ENCODE measurements around the gene C22orf15.

DNA sequence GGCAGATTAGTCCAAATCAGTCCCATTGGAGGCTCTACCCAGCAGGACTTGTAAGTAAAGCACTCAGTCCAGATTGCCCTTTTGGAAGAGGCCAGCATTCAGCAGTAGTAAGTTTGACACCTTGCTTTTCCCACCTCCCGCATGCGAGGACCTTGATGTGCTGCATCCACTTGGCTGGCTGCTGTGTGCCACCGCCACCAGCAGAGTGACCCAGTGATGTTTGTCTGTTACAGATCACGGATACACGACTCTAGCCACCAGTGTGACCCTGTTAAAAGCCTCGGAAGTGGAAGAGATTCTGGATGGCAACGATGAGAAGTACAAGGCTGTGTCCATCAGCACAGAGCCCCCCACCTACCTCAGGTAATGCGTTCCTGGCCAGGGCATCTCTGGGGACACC is 30.5 kb downstream of the C22orf15 start:
- TF ChIP-seq POLR2A (IDR thresholded peaks at IDR 0.05) = no peak
- TF ChIP-seq, protein P1, sequence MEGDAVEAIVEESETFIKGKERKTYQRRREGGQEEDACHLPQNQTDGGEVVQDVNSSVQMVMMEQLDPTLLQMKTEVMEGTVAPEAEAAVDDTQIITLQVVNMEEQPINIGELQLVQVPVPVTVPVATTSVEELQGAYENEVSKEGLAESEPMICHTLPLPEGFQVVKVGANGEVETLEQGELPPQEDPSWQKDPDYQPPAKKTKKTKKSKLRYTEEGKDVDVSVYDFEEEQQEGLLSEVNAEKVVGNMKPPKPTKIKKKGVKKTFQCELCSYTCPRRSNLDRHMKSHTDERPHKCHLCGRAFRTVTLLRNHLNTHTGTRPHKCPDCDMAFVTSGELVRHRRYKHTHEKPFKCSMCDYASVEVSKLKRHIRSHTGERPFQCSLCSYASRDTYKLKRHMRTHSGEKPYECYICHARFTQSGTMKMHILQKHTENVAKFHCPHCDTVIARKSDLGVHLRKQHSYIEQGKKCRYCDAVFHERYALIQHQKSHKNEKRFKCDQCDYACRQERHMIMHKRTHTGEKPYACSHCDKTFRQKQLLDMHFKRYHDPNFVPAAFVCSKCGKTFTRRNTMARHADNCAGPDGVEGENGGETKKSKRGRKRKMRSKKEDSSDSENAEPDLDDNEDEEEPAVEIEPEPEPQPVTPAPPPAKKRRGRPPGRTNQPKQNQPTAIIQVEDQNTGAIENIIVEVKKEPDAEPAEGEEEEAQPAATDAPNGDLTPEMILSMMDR (IDR thresholded peaks at IDR 0.05) = no peak
